A673 (cell line): ENCODE data around the gene SDC4.

Experiments used
- CTCF ChIP-seq: fragments of 300-800, 200-600 bp; sonication (generic); conservative IDR thresholded peaks from 2 replicates; pipeline ENCODE4 v1.5.1; 2017; ENCODE audit warnings: low read depth, mild to moderate bottlenecking, antibody characterized with exemption, low read length, moderate library complexity, mixed read lengths
- EZH2 ChIP-seq: fragments of 200-600 bp; sonication (generic); IDR thresholded peaks from 2 replicates; pipeline ENCODE4 v1.6.1; 2017; ENCODE audit warnings: borderline replicate concordance, low read depth, mild to moderate bottlenecking, mixed read lengths, antibody characterized with exemption, low read length; ENCODE audit not compliant: poor library complexity, severe bottlenecking

GRCh38 chr20:45341579-45341938 is 6.7 kb downstream of the SDC4 start:
- TF ChIP-seq CTCF (no peak), EZH2 (no peak)
